GM19324 (cell line): Measurements from ENCODE around the gene HFM1.

Experiments used
- ATAC-seq: cut with Tn5 transposase; IDR thresholded peaks from one replicate; pipeline ENCODE4 v1.9.1; 2021; ENCODE audit warnings: mild to moderate bottlenecking, moderate library complexity; ENCODE audit not compliant: unreplicated experiment, low FRiP score

The HFM1 gene

GRCh38 chr1:91278754-91279153 is 125.9 kb downstream of the HFM1 start:
- ATAC-seq, result no peak

GRCh38 chr1:91273875-91274274 is 130.8 kb downstream of the HFM1 start:
- no peak for ATAC-seq

- ATAC-seq, result no peak
Measured at GRCh38 chr1:91261655-91262054, 143.0 kb downstream of the HFM1 start.

GRCh38 chr1:91245435-91245834 is 159.2 kb downstream of the HFM1 start:
- ATAC-seq, result no peak

- ATAC-seq, result no peak
Measured at GRCh38 chr1:91244737-91245136, 159.9 kb downstream of the HFM1 start.

GRCh38 chr1:91243171-91243570 is 161.5 kb downstream of the HFM1 start:
- ATAC-seq, result no peak

- ATAC-seq, result no peak
Measured at GRCh38 chr1:91234181-91234580, 170.5 kb downstream of the HFM1 start.

GRCh38 chr1:91226741-91227140 is 177.9 kb downstream of the HFM1 start:
- ATAC-seq, result no peak

- no peak for ATAC-seq
Measured at GRCh38 chr1:91224878-91225277, 179.8 kb downstream of the HFM1 start.

GRCh38 chr1:91221017-91221416 is 183.6 kb downstream of the HFM1 start:
- ATAC-seq, result no peak

GRCh38 chr1:91217911-91218310 is 186.7 kb downstream of the HFM1 start:
- no peak for ATAC-seq
